H9 (cell line): ENCODE results near the gene LRMDA. TPM values are rescaled to one million over a fixed set of nuclear protein-coding genes. Genes with fewer than 3 reads are reported as not detected.

Experiments
- DNase-seq: peaks from one replicate; pipeline ENCODE4 v3.0.0-alpha.2; 2017
- H2AFZ ChIP-seq: one replicate; pipeline ENCODE4 v1.6.1; 2013; ENCODE audit warnings: mild to moderate bottlenecking, low read length, control low read depth, moderate library complexity
- H2AK5ac ChIP-seq: 2 replicates; pipeline ENCODE4 v1.6.1; 2013; ENCODE audit warnings: low read length, control low read depth, mixed read lengths; ENCODE audit not compliant: insufficient read length
- H2BK120ac ChIP-seq: one replicate; pipeline ENCODE4 v1.6.1; 2013; ENCODE audit warnings: low read depth, mild to moderate bottlenecking, low read length, control low read depth, inconsistent platforms; ENCODE audit not compliant: poor library complexity, severe bottlenecking
- H2BK12ac ChIP-seq: 2 replicates; pipeline ENCODE4 v1.6.1; 2013; ENCODE audit warnings: low read length, control low read depth, mixed read lengths, low read depth; ENCODE audit not compliant: insufficient read length
- H2BK15ac ChIP-seq: 2 replicates; pipeline ENCODE4 v1.6.1; 2013; ENCODE audit warnings: low read depth, low read length, control low read depth
- H2BK20ac ChIP-seq: one replicate; pipeline ENCODE4 v1.6.1; 2013; ENCODE audit warnings: low read depth, mild to moderate bottlenecking, low read length, control low read depth, inconsistent platforms; ENCODE audit not compliant: poor library complexity, severe bottlenecking
- H2BK5ac ChIP-seq: 2 replicates; pipeline ENCODE4 v1.6.1; 2013; ENCODE audit warnings: low read length, control low read depth, mixed read lengths; ENCODE audit not compliant: insufficient read length
- H3K14ac ChIP-seq: 2 replicates; pipeline ENCODE4 v1.6.1; 2013; ENCODE audit warnings: low read length, control low read depth; ENCODE audit not compliant: insufficient read depth
- H3K18ac ChIP-seq: 2 replicates; pipeline ENCODE4 v1.6.1; 2013; ENCODE audit warnings: low read depth, mild to moderate bottlenecking, mixed read lengths, low read length, control low read depth; ENCODE audit not compliant: insufficient read length
- H3K23ac ChIP-seq: 2 replicates; pipeline ENCODE4 v1.6.1; 2013; ENCODE audit warnings: low read length, control low read depth, mixed read lengths, low read depth; ENCODE audit not compliant: insufficient read length
- H3K23me2 ChIP-seq: 2 replicates; pipeline ENCODE4 v1.6.1; 2013; ENCODE audit warnings: low read depth, mild to moderate bottlenecking, mixed read lengths, low read length, control low read depth; ENCODE audit not compliant: insufficient read length, poor library complexity, severe bottlenecking
- H3K27ac ChIP-seq: 2 replicates; pipeline ENCODE4 v1.5.1; 2013; ENCODE audit warnings: low read length, control low read depth, mixed read lengths, low read depth; ENCODE audit not compliant: insufficient read length
- H3K27me3 ChIP-seq: 2 replicates; pipeline ENCODE4 v1.6.1; 2013; ENCODE audit warnings: low read length, control low read depth, inconsistent platforms; ENCODE audit not compliant: insufficient read depth
- H3K4ac ChIP-seq: 2 replicates; pipeline ENCODE4 v1.6.1; 2013; ENCODE audit warnings: low read depth, mild to moderate bottlenecking, control low read depth, inconsistent platforms, low read length, moderate library complexity
- H3K4me1 ChIP-seq: 2 replicates; pipeline ENCODE4 v1.6.1; 2013; ENCODE audit warnings: low read length, control low read depth, inconsistent platforms; ENCODE audit not compliant: insufficient read depth
- H3K4me2 ChIP-seq: 2 replicates; pipeline ENCODE4 v1.6.1; 2013; ENCODE audit warnings: low read length, control low read depth, mixed read lengths; ENCODE audit not compliant: insufficient read length, insufficient read depth
- H3K56ac ChIP-seq: 2 replicates; pipeline ENCODE4 v1.6.1; 2013; ENCODE audit warnings: low read depth, mild to moderate bottlenecking, mixed read lengths, low read length, control low read depth; ENCODE audit not compliant: insufficient read length
- H3K79me1 ChIP-seq: 2 replicates; pipeline ENCODE4 v1.6.1; 2013; ENCODE audit warnings: low read depth, mild to moderate bottlenecking, moderate library complexity, low read length, control low read depth, inconsistent platforms; ENCODE audit not compliant: insufficient read depth, poor library complexity, severe bottlenecking
- H3K79me2 ChIP-seq: 2 replicates; pipeline ENCODE4 v1.6.1; 2013; ENCODE audit warnings: low read length, control low read depth, inconsistent platforms; ENCODE audit not compliant: insufficient read depth
- H3K9ac ChIP-seq: 2 replicates; pipeline ENCODE4 v1.6.1; 2013; ENCODE audit warnings: low read length, control low read depth, mixed read lengths; ENCODE audit not compliant: insufficient read length; ENCODE audit errors: extremely low read depth
- H3K9me3 ChIP-seq: one replicate; pipeline ENCODE4 v1.6.1; 2013; ENCODE audit warnings: low read depth, low read length, inconsistent platforms; ENCODE audit not compliant: control insufficient read depth
- H3T11ph ChIP-seq: one replicate; pipeline ENCODE4 v1.6.1; 2013; ENCODE audit warnings: mild to moderate bottlenecking, low read length, control low read depth, inconsistent platforms
- H4K20me1 ChIP-seq: one replicate; pipeline ENCODE4 v1.6.1; 2013; ENCODE audit not compliant: control insufficient read depth, insufficient read length, insufficient read depth
- H4K5ac ChIP-seq: 2 replicates; pipeline ENCODE4 v1.6.1; 2013; ENCODE audit warnings: low read depth, mild to moderate bottlenecking, mixed read lengths, low read length, control low read depth; ENCODE audit not compliant: insufficient read length
- H4K8ac ChIP-seq: replicated peaks from 2 replicates; pipeline ENCODE4 v1.6.1; 2013; ENCODE audit warnings: low read length, control low read depth, mixed read lengths, low read depth; ENCODE audit not compliant: insufficient read length
- H4K91ac ChIP-seq: 2 replicates; pipeline ENCODE4 v1.6.1; 2013; ENCODE audit warnings: low read depth, mild to moderate bottlenecking, moderate library complexity, mixed read lengths, low read length, control low read depth; ENCODE audit not compliant: insufficient read length
- H3K27ac Mint-ChIP-seq, 3 experiments: 2 replicates in 2 of 3; 3 replicates in 1 of 3; pipeline ENCODE4 v1.8.0; 2020 to 2021; ENCODE audit warnings: mixed read lengths in 3 of 3, mild to moderate bottlenecking in 1 of 3, moderate library complexity in 1 of 3
- H3K27me3 Mint-ChIP-seq: 2 replicates; pipeline ENCODE4 v1.8.0; 2021; ENCODE audit warnings: low read depth, mild to moderate bottlenecking, moderate library complexity, mixed read lengths
- H3K36me3 Mint-ChIP-seq, 3 experiments: 2 replicates in 2 of 3; 3 replicates in 1 of 3; pipeline ENCODE4 v1.8.0; 2020 to 2021; ENCODE audit warnings: low read depth in 3 of 3, mixed read lengths in 3 of 3; ENCODE audit not compliant: insufficient read depth in 1 of 3
- H3K4me1 Mint-ChIP-seq, 2 experiments: 2 replicates each; pipeline ENCODE4 v1.8.0; 2020; ENCODE audit warnings: mixed read lengths in 2 of 2
- H3K4me3 Mint-ChIP-seq, 2 experiments: 2 replicates in 1 of 2; 3 replicates in 1 of 2; pipeline ENCODE4 v1.8.0; 2020 to 2021; ENCODE audit warnings: mild to moderate bottlenecking in 2 of 2, mixed read lengths in 2 of 2, moderate library complexity in 1 of 2
- H3K9me3 Mint-ChIP-seq, 2 experiments: 2 replicates in 1 of 2; 3 replicates in 1 of 2; pipeline ENCODE4 v1.8.0; 2020; ENCODE audit warnings: mild to moderate bottlenecking in 2 of 2, mixed read lengths in 2 of 2, moderate library complexity in 1 of 2
- CTCF ChIP-seq: fragments of 200-600 bp; sonication (generic); conservative IDR thresholded peaks from 3 replicates; pipeline ENCODE4 v1.8.0; 2021; ENCODE audit warnings: antibody characterized with exemption, mild to moderate bottlenecking
- WGBS: extraction: QIAGEN DNeasy Blood & Tissue Kit; methylation state at CpG from one replicate; pipeline ENCODE4 v1.1.7; 2013; ENCODE audit warnings: missing lambda C conversion rate, low lambda C conversion rate, mixed read lengths; ENCODE audit not compliant: insufficient read length; ENCODE audit errors: extremely low coverage; 5-methylcytosine and 5-hydroxymethylcytosine counted together
- total RNA-seq: library from RNA; stranded (reverse); gene quantifications from 2 replicates; pipeline ENCODE4 v1.2.1, GENCODE V29; 2021

LRMDA gene
- total RNA-seq, 1 experiment from 2014 or later = 1.8 TPM

- peaks cover 0 to 2% (median 0%) of the 10 kb centered on the region in 3 experiments; a peak in 3 of 7 replicates for H3K36me3 Mint-ChIP-seq
- H3K9me3 ChIP-seq = no peaks in the 10 kb centered on the region
- no peaks in the 10 kb centered on the region for H3K27me3 ChIP-seq
- no peak overlapping the region for H3K4me3 Mint-ChIP-seq
- no peak for TF ChIP-seq CTCF
- 0 out of 2 replicates have a peak overlapping the region, but pooled peaks have one; percentile 12 for H3K14ac ChIP-seq
- H4K20me1 ChIP-seq = no peaks in the 10 kb centered on the region
- H4K91ac ChIP-seq = no peak overlapping the region
- H3K23me2 ChIP-seq = no peaks in the 10 kb centered on the region
- H3K27me3 Mint-ChIP-seq = peaks cover 59% of the 10 kb centered on the region
- peaks cover 30 to 44% of the 10 kb centered on the region in 2 experiments for H3K4me1 Mint-ChIP-seq
- no peak overlapping the region for H2BK15ac ChIP-seq
- H3K4me2 ChIP-seq = no peak overlapping the region
- H3K4ac ChIP-seq = no peak overlapping the region
- WGBS = no CpG with 5 or more reads among the region's 8 CpGs
- no peak overlapping the region for H4K8ac ChIP-seq
- H4K5ac ChIP-seq = no peak overlapping the region
- H2BK12ac ChIP-seq = no peak overlapping the region
- no peak overlapping the region for H2AK5ac ChIP-seq
- no peaks in the 10 kb centered on the region for H3K79me1 ChIP-seq
- no peaks in the 10 kb centered on the region for H3K9me3 Mint-ChIP-seq
- H2BK120ac ChIP-seq = no peak overlapping the region
- H3T11ph ChIP-seq = no peak overlapping the region
- no peaks in the 10 kb centered on the region; the same call in 1 of the 2 replicates for H3K79me2 ChIP-seq
- no peak overlapping the region for H3K23ac ChIP-seq
- no peak overlapping the region for H3K18ac ChIP-seq
- no peak overlapping the region for H2AFZ ChIP-seq
- H3K27ac ChIP-seq = no peak overlapping the region
- H3K4me1 ChIP-seq = peaks cover 6% of the 10 kb centered on the region; the same call in 1 of the 2 replicates
- DNase-seq = no peak
- H3K9ac ChIP-seq = no peak overlapping the region
- peak overlapping the region in 1 of 3 experiments; percentile 48; a peak in 1 of 7 replicates for H3K27ac Mint-ChIP-seq
- H3K56ac ChIP-seq = no peak overlapping the region
- no peak overlapping the region for H2BK20ac ChIP-seq
- H2BK5ac ChIP-seq = no peak overlapping the region
These were observed 653.8 kb downstream of the LRMDA start for GRCh38 chr10:76085002-76085816.
